HepG2 (cell line): Measurements from ENCODE around the gene PHLPP2. TPM values are rescaled to one million over a fixed set of nuclear protein-coding genes. Genes with fewer than 3 reads are reported as not detected.
A peak's percentile ranks its signal among the peaks of the same experiment; 100 is the strongest.

ENCODE experiments used
- ADNP ChIP-seq: sonication (generic); formaldehyde crosslinking; IDR thresholded peaks from 2 replicates; pipeline ENCODE4 v1.4.0; 2020; ENCODE audit warnings: missing genetic modification reagents
- FOXA1 ChIP-seq, 2 experiments: fragments of 450-650 bp in 1 of 2; sonication (generic) in 1 of 2; formaldehyde crosslinking in 1 of 2; IDR thresholded peaks; 2 replicates each; pipeline versions ENCODE4 v1.4.0 to v1.6.1; 2016 to 2020; ENCODE audit warnings: missing genetic modification reagents in 1 of 2
- MIER3 ChIP-seq: IDR thresholded peaks from 2 replicates; pipeline ENCODE4 v1.6.1; 2016; ENCODE audit warnings: missing compliant biosample characterization, borderline replicate concordance
- MTF1 ChIP-seq: sonication (generic); formaldehyde crosslinking; IDR thresholded peaks from 2 replicates; pipeline ENCODE4 v1.5.0; 2020; ENCODE audit warnings: missing genetic modification reagents
- MYC ChIP-seq: sonication (generic); formaldehyde crosslinking; IDR thresholded peaks from 2 replicates; pipeline ENCODE4 v1.9.0; 2021; ENCODE audit warnings: missing genetic modification reagents, borderline replicate concordance
- NR1H2 ChIP-seq: sonication (generic); formaldehyde crosslinking; IDR thresholded peaks from 2 replicates; pipeline ENCODE4 v1.8.1; 2022; ENCODE audit warnings: low read depth, missing genetic modification reagents, borderline replicate concordance
- PAWR ChIP-seq: sonication (generic); formaldehyde crosslinking; IDR thresholded peaks from 2 replicates; pipeline ENCODE4 v1.4.0; 2020; ENCODE audit warnings: missing genetic modification reagents, mild to moderate bottlenecking, borderline replicate concordance
- REPIN1 ChIP-seq: sonication (generic); formaldehyde crosslinking; IDR thresholded peaks from 2 replicates; pipeline ENCODE4 v1.8.0; 2022; ENCODE audit warnings: missing genetic modification reagents, low read depth, mild to moderate bottlenecking, borderline replicate concordance
- SALL1 ChIP-seq: sonication (generic); formaldehyde crosslinking; IDR thresholded peaks from 2 replicates; pipeline ENCODE4 v1.8.0; 2022; ENCODE audit warnings: mild to moderate bottlenecking, missing genetic modification reagents
- SMAD3 ChIP-seq: sonication (generic); formaldehyde crosslinking; IDR thresholded peaks from 2 replicates; pipeline ENCODE4 v1.4.0; 2020; ENCODE audit warnings: missing genetic modification reagents
- TBX2 ChIP-seq: sonication (generic); formaldehyde crosslinking; IDR thresholded peaks from 2 replicates; pipeline ENCODE4 v1.5.0; 2020; ENCODE audit warnings: missing genetic modification reagents, mild to moderate bottlenecking, borderline replicate concordance
- ZC3H4 ChIP-seq: sonication (generic); formaldehyde crosslinking; IDR thresholded peaks from 2 replicates; pipeline ENCODE4 v1.4.0; 2020; ENCODE audit warnings: missing genetic modification reagents, borderline replicate concordance
- ZNF121 ChIP-seq: sonication (generic); formaldehyde crosslinking; IDR thresholded peaks from 2 replicates; pipeline ENCODE4 v1.5.0; 2020; ENCODE audit warnings: mild to moderate bottlenecking, missing genetic modification reagents
- ZNF136 ChIP-seq: sonication (generic); formaldehyde crosslinking; IDR thresholded peaks from 2 replicates; pipeline ENCODE4 v1.8.1; 2022; ENCODE audit warnings: low read depth, mild to moderate bottlenecking, moderate library complexity, missing genetic modification reagents
- ZNF224 ChIP-seq: sonication (generic); formaldehyde crosslinking; IDR thresholded peaks from 2 replicates; pipeline ENCODE4 v1.5.0; 2020; ENCODE audit warnings: mild to moderate bottlenecking, missing genetic modification reagents
- ZNF274 ChIP-seq: sonication (generic); formaldehyde crosslinking; IDR thresholded peaks from 2 replicates; pipeline ENCODE4 v1.5.1; 2020; ENCODE audit warnings: mild to moderate bottlenecking, missing genetic modification reagents
- ZNF33A ChIP-seq: sonication (generic); formaldehyde crosslinking; IDR thresholded peaks from 2 replicates; pipeline ENCODE4 v1.5.1; 2020; ENCODE audit warnings: missing genetic modification reagents, mild to moderate bottlenecking, moderate library complexity, borderline replicate concordance
- ZNF496 ChIP-seq: sonication (generic); formaldehyde crosslinking; IDR thresholded peaks from 2 replicates; pipeline ENCODE4 v1.8.1; 2023; ENCODE audit warnings: mild to moderate bottlenecking, moderate library complexity, missing genetic modification reagents; ENCODE audit not compliant: insufficient replicate concordance
- ZNF530 ChIP-seq: sonication (generic); formaldehyde crosslinking; IDR thresholded peaks from 2 replicates; pipeline ENCODE4 v1.5.0; 2020; ENCODE audit warnings: low read depth, mild to moderate bottlenecking, missing genetic modification reagents
- ZNF746 ChIP-seq: sonication (generic); formaldehyde crosslinking; IDR thresholded peaks from 2 replicates; pipeline ENCODE4 v1.8.0; 2022; ENCODE audit warnings: mild to moderate bottlenecking, missing genetic modification reagents
- ZNF772 ChIP-seq: sonication (generic); formaldehyde crosslinking; IDR thresholded peaks from 2 replicates; pipeline ENCODE4 v1.5.0; 2020; ENCODE audit warnings: mild to moderate bottlenecking, missing genetic modification reagents
- polyA plus RNA-seq, 8 experiments: library from polyadenylated mRNA; depleted of rRNA in 3 of 8; stranded (reverse) in 7 of 8; unstranded in 1 of 8; fragments of >200 nt; fragmentation: Illumina TruSeq in 4 of 8; extraction: Trizol in 4 of 8; gene quantifications; 2 replicates each; pipeline versions ENCODE4 v1.2.1 to v1.2.3, GENCODE V29; 2011 to 2016; ENCODE audit warnings: low read depth in 4 of 8, missing spikeins in 1 of 8, mixed read lengths in 1 of 8; ENCODE audit not compliant: insufficient read depth in 1 of 8
- total RNA-seq, 5 experiments: library from RNA; depleted of rRNA; stranded (reverse); fragments of >200 nt; fragmentation: Illumina TruSeq; extraction: Trizol; gene quantifications; 2 replicates each; pipeline ENCODE4 v1.2.3, GENCODE V29; 2016; ENCODE audit warnings: low read depth in 1 of 5
- TF ChIP-seq, protein P1 (sequence below): sonication (generic); formaldehyde crosslinking; IDR thresholded peaks from 2 replicates; pipeline ENCODE4 v1.5.0; 2020; ENCODE audit warnings: missing genetic modification reagents
- TF ChIP-seq, protein P2 (sequence below): sonication (generic); formaldehyde crosslinking; IDR thresholded peaks from 2 replicates; pipeline ENCODE4 v1.8.0; 2023; ENCODE audit warnings: mild to moderate bottlenecking, missing genetic modification reagents
- TF ChIP-seq, protein P3 (sequence below): sonication (generic); formaldehyde crosslinking; IDR thresholded peaks from 2 replicates; pipeline ENCODE4 v1.8.1; 2023; ENCODE audit warnings: mild to moderate bottlenecking, missing genetic modification reagents, borderline replicate concordance
- TF ChIP-seq, protein P4 (sequence below): IDR thresholded peaks from 2 replicates; pipeline ENCODE4 v1.6.1; 2016
- TF ChIP-seq, protein P5 (sequence below): fragments of 450-650 bp; IDR thresholded peaks from 2 replicates; pipeline ENCODE4 v1.6.1; 2016
- TF ChIP-seq, protein P6 (sequence below): IDR thresholded peaks from 2 replicates; pipeline ENCODE4 v1.6.1; 2016; ENCODE audit warnings: low read depth, borderline replicate concordance

PHLPP2 gene
- total and polyA plus RNA-seq, 2 of the 13 experiments (the other 11 are each of a cell fraction or from before 2014, with no cell fraction given): 8.9 TPM

DNA sequence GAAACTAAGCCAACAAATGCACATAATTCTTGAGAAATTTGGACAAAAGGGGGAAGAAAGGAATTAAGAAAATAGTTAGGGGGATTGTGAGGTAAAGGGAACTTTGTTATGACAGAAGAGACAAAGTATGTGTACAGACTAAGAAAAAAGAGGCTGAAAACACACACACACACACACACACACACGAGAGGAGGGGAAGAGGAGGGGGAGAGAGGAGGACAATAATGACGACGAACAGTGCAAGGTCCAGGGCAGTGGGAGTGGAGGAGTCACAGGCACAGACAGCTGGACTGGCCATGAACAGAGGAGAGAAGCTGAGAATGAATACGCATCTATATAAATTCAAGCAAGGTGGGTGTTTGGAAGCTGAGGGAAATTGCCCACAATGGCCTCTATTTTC lies 54.0 kb downstream of the PHLPP2 start (continued):
- TF ChIP-seq, protein P1, sequence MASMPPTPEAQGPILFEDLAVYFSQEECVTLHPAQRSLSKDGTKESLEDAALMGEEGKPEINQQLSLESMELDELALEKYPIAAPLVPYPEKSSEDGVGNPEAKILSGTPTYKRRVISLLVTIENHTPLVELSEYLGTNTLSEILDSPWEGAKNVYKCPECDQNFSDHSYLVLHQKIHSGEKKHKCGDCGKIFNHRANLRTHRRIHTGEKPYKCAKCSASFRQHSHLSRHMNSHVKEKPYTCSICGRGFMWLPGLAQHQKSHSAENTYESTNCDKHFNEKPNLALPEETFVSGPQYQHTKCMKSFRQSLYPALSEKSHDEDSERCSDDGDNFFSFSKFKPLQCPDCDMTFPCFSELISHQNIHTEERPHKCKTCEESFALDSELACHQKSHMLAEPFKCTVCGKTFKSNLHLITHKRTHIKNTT (CRISPR knock-in tag): no peak
- TF ChIP-seq PAWR (CRISPR knock-in tag) (no peak), ZNF121 (no peak), ZNF772 (CRISPR knock-in tag) (peak; percentile 65; the same call in 1 of the 2 replicates), ADNP (CRISPR knock-in tag) (no peak), MTF1 (no peak), SMAD3 (no peak), ZNF530 (no peak), ZC3H4 (CRISPR knock-in tag) (no peak), MYC (no peak), ZNF274 (CRISPR knock-in tag) (no peak), REPIN1 (no peak), ZNF496 (no peak), ZNF33A (CRISPR knock-in tag) (no peak), FOXA1 (IDR thresholded peaks at IDR 0.05) (no peak), FOXA1 (CRISPR knock-in tag; IDR thresholded peaks at IDR 0.05) (no peak), ZNF746 (peak; percentile 88), NR1H2 (CRISPR knock-in tag) (no peak), MIER3 (CRISPR knock-in tag) (no peak), ZNF136 (CRISPR knock-in tag) (no peak), ZNF224 (CRISPR knock-in tag) (no peak), SALL1 (peak; percentile 96), TBX2 (CRISPR knock-in tag) (peak; percentile 75)
- TF ChIP-seq, protein P2, sequence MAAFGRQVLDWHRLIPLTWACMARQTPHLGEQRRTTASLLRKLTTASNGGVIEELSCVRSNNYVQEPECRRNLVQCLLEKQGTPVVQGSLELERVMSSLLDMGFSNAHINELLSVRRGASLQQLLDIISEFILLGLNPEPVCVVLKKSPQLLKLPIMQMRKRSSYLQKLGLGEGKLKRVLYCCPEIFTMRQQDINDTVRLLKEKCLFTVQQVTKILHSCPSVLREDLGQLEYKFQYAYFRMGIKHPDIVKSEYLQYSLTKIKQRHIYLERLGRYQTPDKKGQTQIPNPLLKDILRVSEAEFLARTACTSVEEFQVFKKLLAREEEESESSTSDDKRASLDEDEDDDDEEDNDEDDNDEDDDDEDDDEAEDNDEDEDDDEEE (CRISPR knock-in tag): no peak
- TF ChIP-seq, protein P3, sequence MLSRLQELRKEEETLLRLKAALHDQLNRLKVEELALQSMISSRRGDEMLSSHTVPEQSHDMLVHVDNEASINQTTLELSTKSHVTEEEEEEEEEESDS: no peak
- TF ChIP-seq, protein P4, sequence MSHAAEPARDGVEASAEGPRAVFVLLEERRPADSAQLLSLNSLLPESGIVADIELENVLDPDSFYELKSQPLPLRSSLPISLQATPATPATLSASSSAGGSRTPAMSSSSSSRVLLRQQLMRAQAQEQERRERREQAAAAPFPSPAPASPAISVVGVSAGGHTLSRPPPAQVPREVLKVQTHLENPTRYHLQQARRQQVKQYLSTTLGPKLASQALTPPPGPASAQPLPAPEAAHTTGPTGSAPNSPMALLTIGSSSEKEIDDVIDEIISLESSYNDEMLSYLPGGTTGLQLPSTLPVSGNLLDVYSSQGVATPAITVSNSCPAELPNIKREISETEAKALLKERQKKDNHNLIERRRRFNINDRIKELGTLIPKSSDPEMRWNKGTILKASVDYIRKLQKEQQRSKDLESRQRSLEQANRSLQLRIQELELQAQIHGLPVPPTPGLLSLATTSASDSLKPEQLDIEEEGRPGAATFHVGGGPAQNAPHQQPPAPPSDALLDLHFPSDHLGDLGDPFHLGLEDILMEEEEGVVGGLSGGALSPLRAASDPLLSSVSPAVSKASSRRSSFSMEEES (CRISPR knock-in tag): no peak
- TF ChIP-seq, protein P5, sequence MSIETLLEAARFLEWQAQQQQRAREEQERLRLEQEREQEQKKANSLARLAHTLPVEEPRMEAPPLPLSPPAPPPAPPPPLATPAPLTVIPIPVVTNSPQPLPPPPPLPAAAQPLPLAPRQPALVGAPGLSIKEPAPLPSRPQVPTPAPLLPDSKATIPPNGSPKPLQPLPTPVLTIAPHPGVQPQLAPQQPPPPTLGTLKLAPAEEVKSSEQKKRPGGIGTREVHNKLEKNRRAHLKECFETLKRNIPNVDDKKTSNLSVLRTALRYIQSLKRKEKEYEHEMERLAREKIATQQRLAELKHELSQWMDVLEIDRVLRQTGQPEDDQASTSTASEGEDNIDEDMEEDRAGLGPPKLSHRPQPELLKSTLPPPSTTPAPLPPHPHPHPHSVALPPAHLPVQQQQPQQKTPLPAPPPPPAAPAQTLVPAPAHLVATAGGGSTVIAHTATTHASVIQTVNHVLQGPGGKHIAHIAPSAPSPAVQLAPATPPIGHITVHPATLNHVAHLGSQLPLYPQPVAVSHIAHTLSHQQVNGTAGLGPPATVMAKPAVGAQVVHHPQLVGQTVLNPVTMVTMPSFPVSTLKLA: no peak
- TF ChIP-seq, protein P6, sequence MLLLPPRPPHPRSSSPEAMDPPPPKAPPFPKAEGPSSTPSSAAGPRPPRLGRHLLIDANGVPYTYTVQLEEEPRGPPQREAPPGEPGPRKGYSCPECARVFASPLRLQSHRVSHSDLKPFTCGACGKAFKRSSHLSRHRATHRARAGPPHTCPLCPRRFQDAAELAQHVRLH (CRISPR knock-in tag): no peak
